NCI-H446 (cell line): ENCODE measurements around the gene APOM.
A peak's percentile ranks its signal among the peaks of the same experiment; 100 is the strongest.

Source experiments
- DNase-seq, 2 experiments: peaks; one replicate each; lab custom pipeline; 2025; lab: John Stamatoyannopoulos, UW

Gene APOM

GRCh38 chr6:31680226-31681134, 24.8 kb downstream of the APOM start, which contains the start of gene LY6G5C:
Gene LY6G5C, minus strand, starts transcription at chr6:31681067. Its CDS starts 694 bp downstream, at chr6:31680373.
- DNase-seq: peak; percentile 49 to 68

DNA sequence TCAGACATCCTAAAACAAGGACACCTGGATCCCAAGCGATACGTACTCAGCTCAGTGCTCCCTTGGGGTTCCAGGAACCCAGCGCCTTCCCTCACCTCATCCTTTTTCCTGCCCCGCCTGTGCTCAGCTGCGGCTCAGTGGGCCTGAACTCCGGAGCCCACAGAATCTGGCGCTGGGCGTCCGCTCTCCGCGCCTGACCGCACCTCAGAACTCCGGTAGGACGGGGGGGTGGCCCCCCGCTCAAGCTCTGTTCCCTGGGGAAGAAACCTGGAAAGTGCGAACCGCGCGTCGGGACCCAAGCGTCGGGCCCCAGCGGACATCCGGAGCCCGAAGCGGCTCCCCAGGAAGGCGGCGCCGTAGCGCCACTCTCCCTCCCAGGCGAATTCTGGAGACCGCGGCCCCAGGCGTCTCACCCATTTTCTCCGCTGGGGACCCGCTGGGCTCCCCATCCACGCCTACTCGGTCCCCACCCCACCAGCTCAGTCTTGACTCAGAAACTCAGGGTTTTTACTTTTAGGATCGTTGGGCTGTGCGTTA, 25.5 kb downstream of the APOM start:
- DNase-seq: no peak

DNA sequence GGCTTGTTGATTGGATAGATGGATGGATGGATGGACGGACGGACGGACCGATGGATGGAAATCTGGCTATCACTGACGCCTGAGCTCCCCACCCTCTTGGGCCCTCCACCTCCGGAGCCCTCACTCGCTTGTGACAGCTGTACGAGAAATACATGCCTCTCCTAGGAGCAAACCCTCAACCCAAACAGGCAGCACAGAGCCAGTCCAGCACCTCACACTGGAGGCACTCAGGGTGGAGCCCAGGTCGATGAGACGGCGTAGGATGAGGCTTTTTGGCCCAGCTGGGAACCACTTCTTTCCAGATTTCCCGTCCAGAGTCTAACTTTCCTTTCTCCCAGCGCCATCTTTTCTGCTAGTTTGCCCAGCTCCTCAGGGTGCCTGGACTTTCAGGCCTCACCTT, 27.9 kb downstream of the APOM start:
- no peak for DNase-seq

- no peak for DNase-seq
Measured at GRCh38 chr6:31686483-31686882, 30.8 kb downstream of the APOM start.

DNA sequence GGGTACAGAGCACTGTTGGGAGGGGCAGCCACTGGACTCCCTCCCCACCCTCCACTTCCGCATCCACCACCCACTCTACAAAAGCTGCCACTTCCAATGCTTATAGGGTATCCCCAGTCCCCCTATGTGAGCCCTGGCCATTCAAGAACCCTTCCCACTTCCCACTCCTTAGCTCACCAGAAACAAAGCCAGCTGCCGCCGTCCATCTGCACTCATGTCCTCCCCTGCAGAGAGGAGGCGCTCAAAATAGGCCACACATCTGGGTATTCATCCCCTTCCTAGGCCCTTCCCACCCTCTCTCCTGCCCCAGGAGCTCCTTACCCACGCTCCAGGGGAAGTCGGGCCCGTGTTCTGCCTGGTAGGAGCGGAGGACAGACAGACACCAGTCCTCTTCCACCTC, 31.6 kb downstream of the APOM start:
- no peak for DNase-seq

DNA sequence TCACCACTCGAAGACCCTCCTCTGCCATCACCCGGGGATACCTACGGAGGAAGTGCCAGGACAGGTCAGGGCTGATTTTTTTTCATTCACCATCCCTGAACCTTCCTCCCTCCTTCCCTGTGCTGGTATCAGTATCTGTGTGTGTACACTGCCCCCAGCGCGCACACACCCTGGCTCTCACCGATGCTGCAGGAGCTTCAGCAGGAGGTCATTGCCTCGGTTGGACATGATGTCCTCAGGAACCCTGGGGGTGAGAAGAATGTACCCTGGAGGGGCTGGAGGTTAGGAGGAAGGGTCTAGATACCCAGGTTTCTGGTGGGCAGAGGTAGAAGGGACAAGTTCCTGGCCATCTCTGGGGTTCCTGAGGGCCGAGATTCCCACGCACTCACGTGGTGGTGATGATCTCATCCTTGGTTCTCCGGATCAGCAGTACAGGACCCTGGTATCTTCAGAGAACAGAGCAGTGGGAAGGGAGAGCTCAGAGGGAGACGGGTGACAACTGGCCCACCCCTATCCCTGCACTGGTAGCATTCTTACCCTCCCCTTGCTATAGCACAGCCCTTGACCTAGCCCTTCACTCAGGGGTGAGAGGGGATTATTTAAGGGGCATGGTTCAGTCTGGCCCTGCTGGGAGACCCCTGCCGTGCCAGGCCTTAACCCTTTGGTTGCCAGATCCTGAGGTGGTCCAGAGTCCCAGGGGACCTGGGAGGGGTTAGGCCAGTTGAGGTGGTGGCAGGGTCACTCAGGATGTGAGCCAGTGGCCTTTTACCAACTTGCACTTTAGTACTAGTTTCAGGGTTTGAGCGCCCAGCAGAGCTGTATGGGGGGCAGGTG, 32.4 kb downstream of the APOM start:
- DNase-seq: no peak

DNA sequence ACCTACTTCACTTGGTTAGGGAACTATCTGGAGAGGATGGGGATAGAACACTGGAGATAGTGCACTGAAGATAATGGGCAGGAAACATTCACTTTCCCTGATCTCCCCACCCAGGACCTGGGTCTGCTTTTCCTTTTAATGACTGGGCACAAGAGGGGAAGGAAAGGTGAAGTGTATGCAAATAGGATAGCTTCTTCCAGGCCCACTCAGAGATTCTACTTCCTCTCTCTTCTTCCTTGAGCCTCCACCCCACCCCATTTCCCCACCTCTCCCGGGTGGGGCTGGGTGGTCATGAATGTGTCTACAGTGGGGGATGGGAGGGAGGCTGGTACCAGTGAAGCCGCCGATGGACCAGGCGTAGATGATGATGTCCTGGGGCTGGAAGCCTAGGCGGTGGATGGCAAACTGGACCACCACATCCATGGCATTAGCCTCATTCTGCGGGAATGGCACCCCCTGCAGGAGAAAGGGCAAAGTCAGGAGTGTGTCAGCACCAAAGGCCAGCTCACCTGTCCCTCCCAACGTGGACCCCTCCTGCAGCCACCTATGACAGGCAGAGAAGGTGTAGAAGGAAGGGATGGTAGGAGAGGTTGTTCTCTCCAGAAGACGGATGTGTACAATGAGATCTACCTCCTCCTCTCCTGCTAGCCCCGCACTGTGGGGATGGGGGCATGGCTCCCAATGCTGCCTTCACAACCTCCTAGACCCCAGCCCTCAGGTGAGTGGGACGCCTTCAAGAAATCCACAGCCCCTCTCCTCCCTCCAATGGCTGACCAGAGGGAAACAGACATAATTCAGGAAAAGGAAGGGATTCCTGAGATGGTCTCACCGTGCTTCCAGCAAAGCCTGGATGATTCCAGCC, 33.8 kb downstream of the APOM start:
- no peak for DNase-seq

DNA sequence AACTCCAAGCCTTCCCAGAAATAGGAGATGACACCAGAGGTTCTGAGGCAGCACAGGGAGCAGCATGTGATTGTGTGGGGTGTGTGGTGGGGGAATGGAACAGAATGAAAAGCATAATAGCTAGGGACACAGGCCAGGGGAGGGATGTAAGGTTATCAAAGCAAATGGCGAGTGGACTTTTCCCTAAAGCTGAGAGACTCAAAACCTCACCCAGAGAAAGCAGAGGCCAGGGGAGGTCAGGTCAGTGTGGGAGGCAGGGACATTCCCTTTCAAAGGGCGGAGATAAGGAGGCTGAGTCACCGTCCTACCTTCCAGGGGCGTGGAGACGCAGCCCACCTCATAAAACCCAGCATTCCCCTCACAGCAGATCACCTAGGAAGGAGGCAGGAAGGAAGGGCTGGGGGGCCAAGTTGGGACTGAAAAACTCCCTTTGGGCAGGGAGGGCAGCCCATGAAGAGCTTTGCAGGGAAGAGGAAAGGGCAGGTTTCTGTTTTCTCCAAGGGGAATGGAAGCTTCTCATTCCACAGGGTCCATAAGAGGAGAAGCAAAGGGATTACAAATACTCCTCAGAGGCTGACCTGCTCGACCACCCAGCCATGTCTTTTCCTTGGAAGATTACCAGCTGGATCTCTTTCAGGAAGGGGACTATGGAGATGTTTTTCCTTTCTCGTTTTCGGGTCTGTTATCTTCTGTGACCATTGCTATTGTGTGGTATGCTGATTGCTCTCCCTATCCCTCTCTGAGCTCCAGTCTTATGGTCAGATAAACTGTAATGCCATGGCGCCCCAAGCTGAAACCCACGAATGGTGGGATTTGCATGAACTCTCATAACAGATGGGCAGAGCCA, 34.8 kb downstream of the APOM start:
- DNase-seq: no peak

DNA sequence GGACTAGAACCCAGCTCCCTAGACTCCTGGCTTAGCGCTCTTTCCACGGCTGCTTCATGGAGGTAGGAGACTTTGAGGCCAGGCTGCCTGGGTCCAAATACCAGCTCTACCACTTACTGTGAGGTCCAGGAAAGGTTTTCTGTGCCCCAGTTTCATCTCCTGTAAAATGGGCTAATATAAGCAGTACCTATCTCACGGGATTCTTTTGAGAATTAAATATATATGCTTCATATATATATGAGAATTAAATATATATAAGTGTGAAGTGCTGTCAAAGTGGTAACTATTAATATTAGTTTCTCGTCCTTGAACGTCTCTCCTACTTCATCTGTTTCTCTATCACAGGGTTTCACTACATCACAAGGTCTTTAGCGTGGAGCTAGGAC, 35.4 kb downstream of the APOM start:
- no peak for DNase-seq

GRCh38 chr6:31691564-31692108, 35.9 kb downstream of the APOM start:
- DNase-seq: no peak

DNA sequence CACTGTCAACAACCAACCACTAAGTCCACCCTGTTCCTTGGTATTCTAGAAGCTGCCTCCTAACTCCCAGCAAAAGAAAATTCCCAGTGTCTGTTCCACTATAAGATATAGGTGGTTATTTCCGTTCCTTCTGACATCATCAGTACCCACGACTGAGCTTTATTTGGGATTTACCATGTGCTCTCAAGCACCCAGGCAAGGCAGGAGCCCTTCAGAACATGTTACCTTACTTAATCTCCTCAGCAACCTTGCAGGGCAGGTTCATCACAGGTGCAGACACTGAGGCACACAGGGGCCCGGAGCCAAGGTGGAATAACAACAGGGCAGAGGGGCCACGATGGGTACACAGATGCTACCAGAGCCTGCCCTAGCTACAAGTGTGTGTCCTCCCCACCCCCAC, 36.7 kb downstream of the APOM start:
- DNase-seq: no peak

DNA sequence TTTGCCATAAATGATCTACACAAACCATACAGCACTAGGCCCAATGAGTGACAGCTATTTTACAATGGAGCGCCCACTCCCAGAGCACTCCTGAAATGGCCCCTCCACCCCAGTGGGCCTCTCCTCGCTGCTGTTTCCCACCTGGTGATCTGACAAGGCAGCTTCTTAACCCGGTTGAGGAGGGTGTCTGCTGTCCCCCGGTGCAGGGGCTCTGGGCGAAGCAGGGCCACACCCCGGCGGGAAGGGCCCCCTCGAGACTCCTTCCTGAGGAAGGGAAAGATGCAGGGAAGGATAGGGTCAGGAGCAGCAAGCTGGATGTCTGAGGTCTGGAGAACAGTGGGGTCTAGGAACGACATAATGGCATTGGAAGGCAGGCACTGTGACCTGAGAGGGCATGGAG, 37.2 kb downstream of the APOM start:
- no peak for DNase-seq

DNA sequence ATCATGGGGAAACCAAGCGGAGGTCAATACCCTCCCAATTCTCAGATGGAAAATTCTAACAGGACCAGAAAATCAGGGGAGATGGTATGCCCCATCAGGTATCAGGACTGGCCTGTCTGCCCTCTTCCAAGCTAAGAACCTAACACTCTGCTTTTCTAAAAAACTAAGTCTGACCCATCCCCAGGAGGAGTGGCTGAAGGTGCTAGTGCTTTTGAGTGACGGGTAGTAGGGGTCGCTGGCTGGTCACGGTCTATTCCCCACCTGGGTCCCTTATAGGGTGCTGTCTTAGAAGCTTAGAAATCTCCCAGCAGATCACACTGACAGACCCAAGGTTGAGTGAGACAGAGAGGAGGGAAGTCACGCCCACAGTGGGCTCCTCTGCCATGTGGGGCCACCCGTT, 37.8 kb downstream of the APOM start:
- no peak for DNase-seq

- no peak for DNase-seq
Measured at GRCh38 chr6:31697555-31697954, 41.9 kb downstream of the APOM start.

GRCh38 chr6:31700740-31701401, 45.2 kb downstream of the APOM start:
- no peak for DNase-seq

GRCh38 chr6:31701666-31702404, 46.1 kb downstream of the APOM start:
- peak in 1 of 2 experiments; percentile 38 for DNase-seq

DNA sequence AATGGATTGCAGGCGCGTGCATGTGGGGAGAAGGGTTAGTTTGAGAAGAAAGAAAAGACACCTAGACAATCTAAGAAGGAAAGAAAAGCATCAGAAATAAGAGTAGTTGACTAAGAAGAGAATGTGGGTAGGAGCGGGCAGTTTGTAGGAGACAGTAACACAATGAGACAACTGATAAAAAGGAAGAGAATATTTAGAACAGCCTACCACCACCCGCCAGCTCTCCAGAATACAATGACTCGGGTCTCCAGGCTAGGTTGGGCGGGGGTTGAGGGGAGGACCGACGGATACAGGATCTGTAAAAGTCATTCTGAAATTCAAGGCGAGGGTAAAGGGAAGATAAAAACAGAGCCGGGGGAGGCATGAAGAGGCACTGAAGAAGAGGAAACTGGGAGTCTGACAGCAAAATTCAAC, 46.7 kb downstream of the APOM start:
- no peak for DNase-seq

DNA sequence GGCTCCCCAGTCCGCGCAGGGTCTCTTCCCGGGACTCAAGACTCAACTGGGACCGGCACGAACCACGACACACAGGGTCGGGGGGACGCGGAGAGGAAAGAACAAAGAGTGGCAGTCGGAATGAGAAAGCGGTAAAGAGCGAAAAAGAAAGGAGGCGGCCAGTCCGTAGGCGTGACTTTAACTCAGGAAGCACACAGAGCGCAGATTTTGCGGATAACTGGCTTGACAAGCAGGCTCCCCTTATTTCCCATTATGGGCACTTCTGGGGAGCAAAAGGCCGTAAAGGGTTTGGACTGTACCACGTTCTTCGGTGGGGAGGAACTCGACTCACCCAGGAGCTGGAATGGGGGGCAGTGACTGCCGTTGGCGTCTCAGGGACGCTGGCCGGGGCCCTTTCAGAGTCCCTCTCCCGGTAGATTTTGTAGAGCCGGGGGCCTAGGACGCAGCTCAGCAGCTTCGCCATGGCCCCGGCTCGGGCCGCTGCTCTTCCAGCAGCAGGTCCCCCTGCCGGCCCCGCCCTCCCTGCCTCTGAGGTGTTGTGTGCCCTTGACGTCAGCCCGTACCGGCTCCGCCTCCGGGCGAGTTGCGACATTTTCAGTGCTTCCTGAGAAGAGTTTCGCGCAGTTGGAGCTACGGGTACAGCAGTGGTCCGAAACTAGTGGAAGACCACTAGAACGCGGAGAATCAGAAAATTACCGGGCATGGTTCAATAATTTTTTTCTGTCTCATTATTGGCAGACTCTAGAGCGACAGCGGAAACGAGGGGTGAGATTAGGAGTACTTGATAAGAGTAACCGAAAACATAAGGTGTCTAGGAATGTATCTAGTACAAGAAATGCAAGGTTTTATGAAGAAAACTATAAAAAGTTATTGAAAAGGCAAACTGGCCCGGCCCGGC, 47.4 kb downstream of the APOM start, which contains the start of gene ABHD16A:
TSS of gene ABHD16A (minus strand) at position 506 of the 898 bp plus-strand sequence. CDS start at position 463, 43 bp downstream.
- DNase-seq: peak; percentile 93 to 97
